CD4-positive, CD25-positive, alpha-beta regulatory T cell (primary cell): Measurements from ENCODE around the gene MPP2. TPM values are rescaled to one million over a fixed set of nuclear protein-coding genes. Genes with fewer than 3 reads are reported as not detected.

Experiments used
- ATAC-seq, 2 donors: fragments of 150-1000 bp; cut with Tn5 transposase; one replicate each; pipeline ENCODE4 v1.10.0; 2021; ENCODE audit warnings: low read depth in 2 of 2, moderate number of reproducible peaks in 2 of 2, moderate library complexity in 1 of 2
- DNase-seq, 3 donors: peaks; one replicate each; pipeline versions ENCODE4 v3.0.0 to v3.0.0-alpha.2; 2012 to 2022; ENCODE audit warnings: mixed read lengths in 1 of 3
- H3K27ac ChIP-seq: one replicate; pipeline ENCODE4 v1.7.0; 2013; ENCODE audit warnings: mild to moderate bottlenecking, low read length; ENCODE audit not compliant: insufficient read depth, poor library complexity, severe bottlenecking
- H3K27me3 ChIP-seq: one replicate; pipeline ENCODE4 v1.7.0; 2013; ENCODE audit warnings: low read length; ENCODE audit not compliant: control insufficient read depth, insufficient read depth
- H3K36me3 ChIP-seq: one replicate; pipeline ENCODE4 v1.7.0; 2013; ENCODE audit warnings: mild to moderate bottlenecking, low read length, moderate library complexity; ENCODE audit not compliant: control insufficient read depth, insufficient read depth
- H3K4me1 ChIP-seq: 2 replicates; pipeline ENCODE4 v1.7.0; 2013; ENCODE audit warnings: mild to moderate bottlenecking, low read length; ENCODE audit not compliant: insufficient read depth, control insufficient read depth, poor library complexity, severe bottlenecking
- H3K4me3 ChIP-seq: one replicate; pipeline ENCODE4 v1.7.0; 2013; ENCODE audit warnings: low read depth, mild to moderate bottlenecking, low read length, moderate library complexity
- H3K9me3 ChIP-seq, 2 experiments: 1 replicate in 1 of 2; 2 replicates in 1 of 2; pipeline ENCODE4 v1.7.0; 2013; ENCODE audit warnings: low read length in 2 of 2, mild to moderate bottlenecking in 1 of 2, moderate library complexity in 1 of 2; ENCODE audit not compliant: control insufficient read depth in 2 of 2
- H3K27ac Mint-ChIP-seq, 3 donors: one replicate each; pipeline ENCODE4 v1.8.0; 2020 to 2022; ENCODE audit warnings: mild to moderate bottlenecking in 3 of 3, mixed read lengths in 3 of 3, moderate library complexity in 2 of 3
- H3K27me3 Mint-ChIP-seq: one replicate; pipeline ENCODE4 v1.8.0; 2022; ENCODE audit warnings: mild to moderate bottlenecking, mixed read lengths
- H3K36me3 Mint-ChIP-seq: one replicate; pipeline ENCODE4 v1.8.0; 2020; ENCODE audit warnings: mixed read lengths
- H3K4me1 Mint-ChIP-seq, 4 donors: one replicate each; pipeline ENCODE4 v1.8.0; 2020 to 2022; ENCODE audit warnings: mixed read lengths in 4 of 4, mild to moderate bottlenecking in 1 of 4
- H3K4me3 Mint-ChIP-seq, 4 donors: one replicate each; pipeline ENCODE4 v1.8.0; 2020 to 2022; ENCODE audit warnings: mild to moderate bottlenecking in 4 of 4, mixed read lengths in 4 of 4, moderate library complexity in 3 of 4
- H3K9me3 Mint-ChIP-seq, 7 donors: one replicate each; pipeline ENCODE4 v1.8.0; 2020 to 2022; ENCODE audit warnings: mixed read lengths in 7 of 7, mild to moderate bottlenecking in 3 of 7, moderate library complexity in 2 of 7
- polyA plus RNA-seq, 4 donors: library from polyadenylated mRNA; unstranded; fragments of 300-500 nt; fragmentation: Illumina TruSeq; gene quantifications; one replicate each; pipeline ENCODE4 v1.2.3, GENCODE V29; 2021
- total RNA-seq: library from RNA; stranded (reverse); gene quantifications from one replicate; pipeline ENCODE4 v1.2.3, GENCODE V29; 2022

The MPP2 gene
- total and polyA plus RNA-seq, 5 donors from 2014 or later = 0.47 to 1.6 TPM; not detected in 3

DNA sequence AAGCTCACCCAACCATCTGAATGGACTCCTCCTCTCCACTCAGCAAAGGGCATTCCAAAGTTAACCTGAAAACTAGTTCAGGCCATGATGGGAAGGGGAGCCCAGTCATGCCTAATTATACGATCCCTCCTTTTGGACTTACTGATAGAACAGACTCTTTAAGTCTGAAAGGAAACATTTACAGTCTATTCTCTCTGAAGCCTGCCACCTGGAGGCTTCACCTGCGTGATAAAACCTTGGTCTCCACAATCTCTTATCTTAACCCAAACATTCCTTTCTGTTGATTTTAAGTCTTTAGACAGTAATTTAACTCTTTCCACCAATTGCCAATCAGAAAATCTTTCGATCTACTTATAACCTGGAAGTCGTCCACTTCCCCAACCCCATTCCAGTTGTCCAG, 9.0 kb upstream of the MPP2 start:
- Mint-ChIP-seq H3K27ac (peak overlapping the region in 2 of 3 donors; percentile 66 to 77), H3K4me1 (peaks cover 8 to 21% (median 13%) of the 10 kb centered on the region in 4 donors), H3K27me3 (no peaks in the 10 kb centered on the region), H3K4me3 (peak overlapping the region; percentile 56 to 91 (median 88)), H3K36me3 (no peaks in the 10 kb centered on the region), H3K9me3 (no peaks in the 10 kb centered on the region)
- ATAC-seq = no peak
- H3K4me1 ChIP-seq = peaks cover 16% of the 10 kb centered on the region
- H3K27ac ChIP-seq = no peak overlapping the region
- no peak overlapping the region for H3K4me3 ChIP-seq
- DNase-seq = no peak
- no peaks in the 10 kb centered on the region for H3K9me3 ChIP-seq
- no peaks in the 10 kb centered on the region for H3K27me3 ChIP-seq
- no peaks in the 10 kb centered on the region for H3K36me3 ChIP-seq

DNA sequence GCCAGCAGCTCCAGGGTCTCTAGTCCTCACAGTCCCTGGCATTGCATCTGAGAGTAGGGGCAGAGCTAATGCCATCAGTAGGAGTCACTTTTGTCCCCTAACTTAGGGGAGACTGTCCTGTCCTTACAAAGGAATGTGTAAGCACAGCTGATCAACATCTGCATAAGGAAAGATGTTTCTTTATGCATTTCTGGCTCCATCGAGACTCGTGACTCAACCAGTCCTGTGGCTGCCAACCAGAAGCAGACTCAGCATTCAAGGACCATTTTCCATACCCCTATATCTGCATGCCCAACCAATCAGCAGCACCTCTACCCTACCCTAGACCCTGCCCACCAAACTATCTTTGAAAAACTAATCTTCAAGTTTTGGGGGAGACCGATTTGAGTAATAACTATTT, 8.2 kb upstream of the MPP2 start:
- no peak overlapping the region for H3K27ac ChIP-seq
- peaks cover 16% of the 10 kb centered on the region for H3K4me1 ChIP-seq
- H3K4me3 ChIP-seq = no peak overlapping the region
- H3K36me3 ChIP-seq = no peaks in the 10 kb centered on the region
- no peaks in the 10 kb centered on the region for H3K9me3 ChIP-seq
- no peaks in the 10 kb centered on the region for H3K9me3 Mint-ChIP-seq
- no peak for DNase-seq
- no peak for ATAC-seq
- no peaks in the 10 kb centered on the region for H3K36me3 Mint-ChIP-seq
- H3K4me3 Mint-ChIP-seq = no peak overlapping the region
- peaks cover 8 to 21% (median 13%) of the 10 kb centered on the region in 4 donors for H3K4me1 Mint-ChIP-seq
- no peaks in the 10 kb centered on the region for H3K27me3 Mint-ChIP-seq
- H3K27ac Mint-ChIP-seq = peak overlapping the region in 1 of 3 donors; percentile 34
- H3K27me3 ChIP-seq = no peaks in the 10 kb centered on the region

DNA sequence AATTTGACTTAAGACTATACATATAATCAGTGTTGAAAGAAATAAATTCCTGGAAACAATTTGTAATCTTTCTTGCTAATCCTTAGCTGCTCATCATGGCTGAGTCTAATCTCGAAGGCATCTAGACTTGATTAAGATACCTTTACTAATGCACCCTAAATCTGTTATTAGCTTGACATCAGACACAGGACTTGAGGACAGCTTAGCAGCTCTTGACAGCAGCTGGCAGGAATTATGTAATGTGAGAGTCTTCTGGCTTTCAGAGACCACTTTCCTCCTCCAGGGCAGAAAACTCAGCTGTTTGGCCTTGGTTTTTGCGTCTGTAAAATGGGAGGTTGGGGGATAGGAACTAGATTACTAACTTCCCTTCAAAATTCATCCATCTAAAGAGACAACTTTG, 7.1 kb upstream of the MPP2 start:
- no peak for ATAC-seq

DNA sequence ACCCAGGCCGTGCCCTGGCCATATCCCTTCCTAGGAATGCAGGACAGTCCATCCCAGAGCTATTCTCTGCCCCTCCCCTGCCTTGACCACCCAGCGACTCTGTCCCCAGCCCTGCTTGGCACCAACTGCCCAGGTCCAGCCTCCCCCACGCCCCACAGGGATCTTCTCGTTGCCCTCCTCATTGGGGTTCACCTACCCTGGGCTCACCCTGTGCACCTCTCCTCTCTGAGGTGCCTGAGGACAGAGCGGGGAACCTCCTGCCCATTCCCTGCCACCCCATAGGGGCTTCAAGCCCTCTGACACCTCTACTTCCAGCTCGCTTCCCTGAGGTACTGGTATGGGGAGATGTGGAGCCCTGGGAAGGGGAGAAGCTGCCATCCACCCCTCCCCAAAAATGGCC, 6.2 kb upstream of the MPP2 start:
- Histone ChIP-seq H3K9me3 (no peaks in the 10 kb centered on the region), H3K4me1 (peaks cover 16% of the 10 kb centered on the region), H3K4me3 (no peak overlapping the region), H3K27ac (no peak overlapping the region), H3K27me3 (no peaks in the 10 kb centered on the region), H3K36me3 (no peaks in the 10 kb centered on the region)
- DNase-seq (no peak), ATAC-seq (no peak)
- peaks cover 13% of the 10 kb centered on the region for H3K27me3 Mint-ChIP-seq
- H3K4me1 Mint-ChIP-seq = peaks cover 8 to 20% (median 14%) of the 10 kb centered on the region in 4 donors
- no peaks in the 10 kb centered on the region for H3K9me3 Mint-ChIP-seq
- H3K4me3 Mint-ChIP-seq = no peak overlapping the region
- no peaks in the 10 kb centered on the region for H3K36me3 Mint-ChIP-seq
- H3K27ac Mint-ChIP-seq = no peak overlapping the region

More for the DNA sequence above, 7.1 kb upstream of the MPP2 start:
- Histone ChIP-seq H3K27me3 (no peaks in the 10 kb centered on the region), H3K9me3 (no peaks in the 10 kb centered on the region), H3K4me3 (no peak overlapping the region), H3K4me1 (peaks cover 16% of the 10 kb centered on the region), H3K36me3 (no peaks in the 10 kb centered on the region), H3K27ac (no peak overlapping the region)
- Mint-ChIP-seq H3K27ac (no peak overlapping the region), H3K27me3 (peaks cover 7% of the 10 kb centered on the region), H3K4me3 (no peak overlapping the region), H3K4me1 (peaks cover 8 to 21% (median 15%) of the 10 kb centered on the region in 4 donors), H3K9me3 (no peaks in the 10 kb centered on the region), H3K36me3 (no peaks in the 10 kb centered on the region)
- DNase-seq = no peak

DNA sequence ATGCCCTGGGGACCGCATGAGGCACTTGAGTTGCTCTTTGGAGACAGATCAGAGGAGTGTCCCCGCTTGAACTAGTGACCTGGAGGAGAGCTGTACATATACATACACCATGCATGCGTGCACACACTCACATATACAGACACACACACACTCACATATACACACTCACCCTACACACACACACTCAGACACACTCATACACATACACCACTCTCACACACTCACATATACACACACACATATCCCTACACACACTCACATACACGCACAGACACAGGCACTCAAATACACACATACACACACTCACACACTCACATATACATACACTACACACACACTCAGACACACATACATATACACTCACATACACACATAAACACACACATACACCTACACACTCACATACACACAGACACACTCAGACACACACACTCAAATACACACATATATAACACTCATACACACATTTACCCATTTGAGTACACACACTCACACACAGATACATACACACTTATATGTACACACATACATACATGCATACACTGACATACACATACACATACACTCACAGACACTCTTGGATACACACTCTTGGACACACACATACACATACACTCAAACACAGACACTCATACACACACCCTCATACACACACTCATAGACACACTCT, 5.4 kb upstream of the MPP2 start:
- Histone ChIP-seq H3K36me3 (no peaks in the 10 kb centered on the region), H3K4me3 (no peak overlapping the region), H3K27ac (no peak overlapping the region), H3K9me3 (no peaks in the 10 kb centered on the region), H3K4me1 (peaks cover 16% of the 10 kb centered on the region), H3K27me3 (peaks cover 2% of the 10 kb centered on the region)
- H3K4me1 Mint-ChIP-seq = peaks cover 8 to 21% (median 16%) of the 10 kb centered on the region in 4 donors
- H3K9me3 Mint-ChIP-seq = no peaks in the 10 kb centered on the region
- ATAC-seq (no peak), DNase-seq (no peak)
- no peak overlapping the region for H3K27ac Mint-ChIP-seq
- no peaks in the 10 kb centered on the region for H3K36me3 Mint-ChIP-seq
- peaks cover 21% of the 10 kb centered on the region for H3K27me3 Mint-ChIP-seq
- no peak overlapping the region for H3K4me3 Mint-ChIP-seq

DNA sequence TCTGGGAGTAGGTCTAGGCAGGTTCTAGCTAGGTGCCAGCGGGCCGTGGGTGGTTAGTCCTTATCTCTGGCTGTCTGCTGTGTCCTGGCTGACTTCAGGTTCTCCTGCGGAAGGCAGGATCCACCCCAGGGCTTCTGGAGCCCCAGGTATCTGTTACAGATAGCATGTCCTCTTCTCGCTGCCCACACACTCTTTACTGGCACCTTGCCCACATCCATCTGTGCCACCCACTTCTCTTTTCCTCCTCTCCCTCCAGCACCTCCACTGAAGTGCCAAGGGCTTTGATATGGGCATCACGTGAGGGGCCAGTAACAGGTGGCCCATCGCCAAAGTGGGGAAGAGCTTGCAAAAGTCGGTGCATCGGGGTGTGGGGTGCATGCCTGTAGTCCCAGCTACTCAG, 4.6 kb upstream of the MPP2 start:
- Histone ChIP-seq H3K9me3 (no peaks in the 10 kb centered on the region), H3K27me3 (peaks cover 5% of the 10 kb centered on the region), H3K36me3 (no peaks in the 10 kb centered on the region), H3K27ac (no peak overlapping the region), H3K4me3 (no peak overlapping the region), H3K4me1 (peaks cover 16% of the 10 kb centered on the region)
- Mint-ChIP-seq H3K27ac (no peak overlapping the region), H3K4me1 (peaks cover 4 to 20% (median 14%) of the 10 kb centered on the region in 4 donors), H3K9me3 (no peaks in the 10 kb centered on the region), H3K4me3 (no peak overlapping the region), H3K36me3 (no peaks in the 10 kb centered on the region), H3K27me3 (peaks cover 28% of the 10 kb centered on the region)
- no peak for DNase-seq
- ATAC-seq = no peak

DNA sequence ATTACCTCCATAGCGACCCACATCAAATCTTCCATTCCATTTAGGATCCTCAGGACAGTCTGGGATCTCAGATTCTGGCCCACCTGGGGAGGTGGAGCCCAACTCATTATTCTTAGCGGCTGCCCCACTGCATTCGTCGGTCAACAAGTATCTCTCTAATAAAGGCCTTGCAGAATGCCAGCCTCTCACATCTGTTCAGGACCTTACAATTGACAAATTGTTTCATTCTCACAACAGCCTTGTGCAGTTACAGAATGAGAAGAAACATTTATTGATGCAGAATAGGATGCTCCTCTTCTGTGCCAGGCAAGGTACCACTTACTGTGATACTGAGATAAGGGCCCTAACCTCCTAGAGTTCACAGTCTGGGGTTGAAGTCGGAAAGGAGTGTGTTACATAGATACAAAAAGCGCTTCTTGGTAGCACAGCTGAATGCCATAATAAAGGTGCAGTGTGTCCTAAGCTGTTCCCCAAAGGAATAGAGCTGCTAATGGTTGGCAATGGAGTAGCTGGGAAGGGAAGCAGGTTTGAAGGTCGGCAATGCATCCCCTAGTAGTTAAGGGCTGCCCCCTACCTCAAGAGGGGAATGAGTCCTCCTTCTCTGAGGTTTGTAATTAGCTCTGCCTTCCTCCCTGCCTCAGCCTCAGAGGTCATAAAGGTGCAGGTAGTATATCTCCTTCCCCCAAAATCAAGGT, 2.3 kb upstream of the MPP2 start:
- Mint-ChIP-seq H3K9me3 (no peaks in the 10 kb centered on the region), H3K27ac (no peak overlapping the region), H3K4me3 (peak overlapping the region in 1 of 4 donors; percentile 46), H3K27me3 (peaks cover 50% of the 10 kb centered on the region), H3K4me1 (peaks cover 0 to 25% (median 11%) of the 10 kb centered on the region in 4 donors), H3K36me3 (no peaks in the 10 kb centered on the region)
- Histone ChIP-seq H3K27me3 (peaks cover 12% of the 10 kb centered on the region), H3K9me3 (no peaks in the 10 kb centered on the region), H3K27ac (no peak overlapping the region), H3K4me3 (no peak overlapping the region), H3K36me3 (no peaks in the 10 kb centered on the region), H3K4me1 (peaks cover 25% of the 10 kb centered on the region)
- no peak for ATAC-seq
- DNase-seq = no peak
